Islet of Langerhans (tissue), 1 donor: ENCODE results near the gene GRIK2.

ENCODE experiments used
- FAIRE-seq: peaks from one replicate; lab custom pipeline; 2011; peaks lifted over from hg19 to GRCh38; lab: Jason Lieb, UNC

The GRIK2 gene

GRCh38 chr6:101539510-101540245 is 146.2 kb downstream of the GRIK2 start:
- no peak for FAIRE-seq

- FAIRE-seq: no peak
Observed at GRCh38 chr6:101541894-101542293, 148.4 kb downstream of the GRIK2 start.

GRCh38 chr6:101543796-101544195 is 150.3 kb downstream of the GRIK2 start:
- FAIRE-seq: no peak

GRCh38 chr6:101544286-101544685 is 150.8 kb downstream of the GRIK2 start:
- FAIRE-seq: no peak

- no peak for FAIRE-seq
Observed at GRCh38 chr6:101545191-101545590, 151.7 kb downstream of the GRIK2 start.

- FAIRE-seq: no peak
Observed at GRCh38 chr6:101550451-101550850, 156.9 kb downstream of the GRIK2 start.

GRCh38 chr6:101554231-101554630 is 160.7 kb downstream of the GRIK2 start:
- no peak for FAIRE-seq

- FAIRE-seq: peak; percentile 64
Observed at GRCh38 chr6:101558712-101559111, 165.2 kb downstream of the GRIK2 start.

GRCh38 chr6:101572627-101573026 is 179.1 kb downstream of the GRIK2 start:
- no peak for FAIRE-seq

- FAIRE-seq: no peak
Observed at GRCh38 chr6:101577091-101577490, 183.6 kb downstream of the GRIK2 start.

- no peak for FAIRE-seq
Observed at GRCh38 chr6:101578306-101578705, 184.8 kb downstream of the GRIK2 start.

GRCh38 chr6:101582792-101583191 is 189.3 kb downstream of the GRIK2 start:
- FAIRE-seq: no peak

GRCh38 chr6:101585501-101585900 is 192.0 kb downstream of the GRIK2 start:
- no peak for FAIRE-seq

GRCh38 chr6:101588343-101588742 is 194.8 kb downstream of the GRIK2 start:
- FAIRE-seq: no peak

GRCh38 chr6:101595276-101595675 is 201.8 kb downstream of the GRIK2 start:
- no peak for FAIRE-seq

GRCh38 chr6:101597693-101598092 is 204.2 kb downstream of the GRIK2 start:
- FAIRE-seq: no peak

- no peak for FAIRE-seq
Observed at GRCh38 chr6:101605426-101605825, 211.9 kb downstream of the GRIK2 start.

- FAIRE-seq: peak; percentile 97
Observed at GRCh38 chr6:101605874-101606273, 212.4 kb downstream of the GRIK2 start.

- peak; percentile 24 for FAIRE-seq
Observed at GRCh38 chr6:101607111-101607690, 213.7 kb downstream of the GRIK2 start.

- no peak for FAIRE-seq
Observed at GRCh38 chr6:101608703-101609102, 215.2 kb downstream of the GRIK2 start.

GRCh38 chr6:101613556-101613955 is 220.0 kb downstream of the GRIK2 start:
- no peak for FAIRE-seq

GRCh38 chr6:101614774-101615173 is 221.3 kb downstream of the GRIK2 start:
- peak; percentile 71 for FAIRE-seq

- no peak for FAIRE-seq
Observed at GRCh38 chr6:101626269-101626668, 232.8 kb downstream of the GRIK2 start.

- FAIRE-seq: no peak
Observed at GRCh38 chr6:101630941-101631340, 237.4 kb downstream of the GRIK2 start.
